ENCODE results near the gene OOSP1. TPM values are rescaled to one million over a fixed set of nuclear protein-coding genes. Genes with fewer than 3 reads are reported as not detected.
"Not testable (repeated sequence)": the region's sequence is repeated elsewhere in the genome, so short reads cannot be mapped to it uniquely, and the experiment has no call there.

Gene OOSP1
- polyA plus RNA-seq, 10 donors: not detected

- DNase-seq: no peak
These were observed 22.5 kb downstream of the OOSP1 start for GRCh38 chr11:59960502-59961381.

GRCh38 chr11:59962107-59962482 is 23.9 kb downstream of the OOSP1 start:
- DNase-seq: no peak

DNA sequence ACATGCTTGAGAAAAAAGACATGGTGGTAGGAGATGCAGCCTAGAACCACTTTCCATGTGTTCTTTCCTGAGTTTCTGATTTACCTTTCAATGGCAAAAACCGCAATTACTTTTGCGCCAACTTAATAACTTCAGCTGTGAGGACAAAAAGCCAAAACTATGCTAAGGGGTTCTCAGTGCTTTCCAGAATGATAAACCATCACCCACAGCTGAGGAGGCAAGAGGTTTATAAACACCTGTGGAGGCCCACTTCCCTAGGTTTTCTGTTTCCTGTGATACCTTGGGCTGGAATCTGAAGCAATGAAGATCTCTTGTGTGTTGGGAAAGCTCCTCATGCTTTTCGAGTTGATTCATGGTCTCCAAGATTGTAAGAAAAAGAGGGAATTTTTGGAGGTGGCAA is 25.5 kb downstream of the OOSP1 start, which contains the start of gene OOSP4A:
TSS of gene OOSP4A (plus strand) at position 301 of the 400 bp plus-strand sequence. CDS start at position 301, 0 bp downstream.
- no peak for DNase-seq

DNA sequence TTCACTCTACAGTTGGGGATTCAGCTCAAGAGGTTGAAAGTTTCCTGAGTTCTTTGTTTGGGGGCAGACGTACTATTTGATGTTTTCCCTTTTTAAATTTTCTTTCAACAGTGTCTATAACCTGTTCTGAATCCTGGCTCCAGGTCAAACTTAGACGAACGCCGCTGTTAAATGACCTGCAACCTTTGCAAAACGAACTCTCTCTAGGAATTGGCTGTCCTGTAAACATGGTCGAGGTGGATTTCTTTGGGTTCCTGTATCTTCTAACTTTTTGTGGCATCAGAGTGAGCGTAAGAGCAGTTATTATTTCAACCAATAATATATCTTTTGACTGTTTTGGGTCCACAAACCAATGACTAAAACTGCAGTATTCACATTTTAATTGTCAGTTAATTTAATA is 27.2 kb downstream of the OOSP1 start:
- DNase-seq: no peak

GRCh38 chr11:59966201-59966600 is 28.0 kb downstream of the OOSP1 start:
- no peak for DNase-seq

- DNase-seq: no peak
These were observed 29.6 kb downstream of the OOSP1 start for GRCh38 chr11:59967677-59968394.

- no peak for DNase-seq
These were observed 30.2 kb downstream of the OOSP1 start for GRCh38 chr11:59968395-59968783.

GRCh38 chr11:59973097-59973496 is 34.9 kb downstream of the OOSP1 start:
- DNase-seq: no peak

- DNase-seq: no peak
These were observed 43.0 kb downstream of the OOSP1 start for GRCh38 chr11:59981106-59981770.

DNA sequence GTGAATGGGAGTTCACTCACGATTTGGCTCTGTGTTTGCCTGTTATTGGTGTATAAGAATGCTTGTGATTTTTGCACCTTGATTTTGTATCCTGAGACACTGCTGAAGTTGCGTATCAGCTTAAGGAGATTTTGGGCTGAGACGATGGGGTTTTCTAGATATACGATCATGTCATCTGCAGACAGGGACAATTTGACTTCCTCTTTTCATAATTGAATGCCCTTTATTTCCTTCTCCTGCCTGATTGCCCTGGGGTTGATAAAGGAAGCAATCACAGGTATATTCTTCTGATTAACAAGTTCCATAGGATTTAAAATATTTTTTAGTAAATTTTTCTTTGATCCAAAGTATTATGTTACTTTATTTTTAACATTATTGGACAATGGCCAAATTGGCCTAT is 43.8 kb downstream of the OOSP1 start:
- DNase-seq: not testable (repeated sequence)

- no peak for DNase-seq
These were observed 45.0 kb downstream of the OOSP1 start for GRCh38 chr11:59983212-59983611.

DNA sequence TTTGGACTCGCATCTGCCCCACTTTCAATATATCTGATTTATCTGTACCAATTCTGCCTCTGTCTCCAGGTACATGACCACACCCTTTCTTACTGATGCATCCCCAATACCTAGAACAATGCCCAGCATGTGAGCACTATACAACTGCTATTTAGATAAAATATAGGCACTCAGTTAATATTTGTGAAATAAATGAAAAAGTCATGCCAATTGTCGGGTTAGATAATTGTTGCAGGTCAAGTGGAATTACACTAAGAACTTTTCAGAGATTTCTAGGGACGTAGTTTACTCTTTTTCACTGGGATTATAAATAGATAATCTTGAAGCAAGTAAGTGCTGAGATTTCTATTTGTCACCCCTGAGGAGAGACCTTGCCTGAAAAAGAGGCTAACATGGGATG is 46.1 kb downstream of the OOSP1 start:
- DNase-seq: no peak

DNA sequence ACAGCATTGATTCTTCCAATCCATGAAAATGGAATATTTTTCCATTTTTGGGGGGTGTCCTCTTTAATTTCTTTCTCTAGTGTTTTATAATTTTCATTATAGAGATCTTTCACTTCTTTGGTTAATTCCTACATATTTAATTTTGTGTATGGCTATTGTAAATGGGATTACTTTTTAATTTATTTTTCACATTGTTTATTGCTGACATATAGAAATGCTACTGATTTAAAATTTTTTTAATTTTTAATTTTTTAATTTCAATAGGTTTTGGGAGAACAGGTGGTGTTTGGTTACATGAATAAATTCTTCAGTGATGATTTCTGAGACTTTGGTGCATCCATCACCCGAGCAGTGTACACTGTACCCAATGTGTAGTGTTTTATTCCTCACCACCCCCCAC is 52.2 kb downstream of the OOSP1 start:
- no peak for DNase-seq

DNA sequence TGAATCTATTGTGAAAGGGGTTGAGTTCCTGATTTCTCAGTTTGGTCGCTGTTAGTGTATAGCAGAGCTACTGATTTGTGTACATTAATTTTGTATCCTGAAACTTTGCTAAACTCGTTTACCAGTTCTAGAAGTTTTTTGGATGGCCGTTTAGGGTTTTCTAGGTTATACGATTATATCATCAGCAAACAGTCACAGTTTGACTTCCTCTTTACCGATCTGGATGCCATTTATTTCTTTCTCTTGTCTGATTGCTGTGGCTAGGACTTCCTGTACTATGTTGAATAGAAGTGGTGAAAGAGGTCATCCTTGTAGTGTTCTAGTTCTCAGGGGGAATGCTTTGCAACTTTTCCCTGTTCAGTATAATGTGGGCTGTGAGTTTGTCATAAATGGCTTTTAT is 54.2 kb downstream of the OOSP1 start:
- DNase-seq: no peak

DNA sequence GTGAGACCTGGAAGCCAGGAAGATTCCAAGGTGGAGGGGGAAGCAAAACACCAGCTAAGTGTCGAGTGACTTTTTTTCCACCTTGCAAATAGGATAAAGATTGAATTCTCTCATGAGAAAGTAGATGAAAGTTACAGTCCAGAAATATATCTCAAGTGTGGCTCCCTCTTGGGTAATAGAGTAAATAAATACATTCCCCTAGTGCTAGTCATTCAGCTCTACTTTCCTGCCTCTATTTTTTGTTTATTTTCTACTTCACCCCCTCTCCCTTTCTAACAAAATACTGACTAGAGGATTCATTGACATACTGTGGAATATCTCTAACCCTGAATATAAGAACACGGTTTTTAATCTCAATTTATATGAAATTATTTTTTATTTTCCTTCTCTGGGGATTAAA is 59.6 kb downstream of the OOSP1 start:
- no peak for DNase-seq

GRCh38 chr11:59999691-60000090 is 61.5 kb downstream of the OOSP1 start:
- peak in 1 of 3 donors; percentile 6 for DNase-seq

- no peak for DNase-seq
These were observed 65.5 kb downstream of the OOSP1 start for GRCh38 chr11:60003729-60004128.

GRCh38 chr11:60005360-60005759 is 67.1 kb downstream of the OOSP1 start:
- no peak for DNase-seq

All from muscle of back (tissue), 11 donors.